ENCODE data around the gene RERE.
"Not testable (repeated sequence)": the region's sequence is repeated elsewhere in the genome, so short reads cannot be mapped to it uniquely, and the experiment has no call there.

DNA sequence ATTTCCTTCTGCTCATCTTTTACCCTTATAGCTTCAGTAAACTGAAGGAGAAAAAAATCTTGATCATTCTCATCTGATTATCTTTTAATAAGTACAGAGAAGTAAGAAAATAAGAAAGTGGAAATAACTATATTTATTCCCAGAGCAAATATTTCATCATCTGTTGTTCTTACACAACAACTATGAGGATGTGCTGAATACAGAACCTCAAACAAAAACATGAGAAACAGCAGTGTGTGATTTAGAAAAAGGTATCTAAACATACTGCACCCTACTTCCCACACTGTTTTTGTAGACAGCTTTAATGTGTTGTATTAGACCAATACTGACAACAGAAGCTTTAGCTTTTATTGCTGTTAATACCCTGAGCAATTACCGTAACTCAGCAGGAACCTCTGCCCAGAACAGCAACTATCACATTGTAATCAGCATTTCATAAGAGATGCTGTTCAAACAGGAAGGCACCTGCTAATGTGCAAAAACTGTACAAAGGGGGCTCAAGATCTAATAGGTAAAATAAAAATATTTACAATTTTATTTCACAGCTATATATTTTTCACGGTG is 195.6 kb downstream of the RERE start:
- TF ChIP-seq CTCF (IDR thresholded peaks at IDR 0.05; ENCODE audit: extremely low read depth in 1 of 2, insufficient read depth in 1 of 2, low read depth in 1 of 2, low read length in 2 of 2), result not testable (repeated sequence)
- TF ChIP-seq, protein P1, sequence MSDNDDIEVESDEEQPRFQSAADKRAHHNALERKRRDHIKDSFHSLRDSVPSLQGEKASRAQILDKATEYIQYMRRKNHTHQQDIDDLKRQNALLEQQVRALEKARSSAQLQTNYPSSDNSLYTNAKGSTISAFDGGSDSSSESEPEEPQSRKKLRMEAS (IDR thresholded peaks at IDR 0.05; ENCODE audit: insufficient read depth, insufficient read length), result not testable (repeated sequence)
